ENCODE measurements around the gene PDLIM7.

GRCh38 chr5:177536386-177536785, 39.0 kb upstream of the PDLIM7 start:
- no peak for TF ChIP-seq CTCF (IDR thresholded peaks at IDR 0.05)
- no peak for TF ChIP-seq REST (IDR thresholded peaks at IDR 0.05; ENCODE audit: low read depth, low read length)
- no peak for TF ChIP-seq SMC3 (IDR thresholded peaks at IDR 0.05; ENCODE audit: low read depth, low read length)
- TF ChIP-seq EZH2phosphoT487 (IDR thresholded peaks at IDR 0.05; ENCODE audit: borderline replicate concordance, low read depth), result no peak
- no peak for TF ChIP-seq POLR2AphosphoS5 (IDR thresholded peaks at IDR 0.05; ENCODE audit: low read depth, low read length)
- no peak for TF ChIP-seq RAD21 (IDR thresholded peaks at IDR 0.05; ENCODE audit: low read length)
- no peak for TF ChIP-seq EP300 (IDR thresholded peaks at IDR 0.05; ENCODE audit: borderline replicate concordance in 1 of 2, low read depth in 1 of 2, low read length in 1 of 2)
- TF ChIP-seq MAX (IDR thresholded peaks at IDR 0.05; ENCODE audit: low read depth), result no peak
- TF ChIP-seq NFIC (IDR thresholded peaks at IDR 0.05; ENCODE audit: borderline replicate concordance), result no peak
- no peak for TF ChIP-seq TAF1 (IDR thresholded peaks at IDR 0.05; ENCODE audit: borderline replicate concordance, low read depth, low read length)
